Retinal pigment epithelial cell (primary cell): ENCODE results near the gene BZW1.
A peak's percentile ranks its signal among the peaks of the same experiment; 100 is the strongest.

Experiments
- DNase-seq: peaks from one replicate; pipeline ENCODE4 v3.0.0-alpha.2; 2010; ENCODE audit warnings: low read depth
- H3K4me3 ChIP-seq: 2 replicates; pipeline ENCODE4 v1.5.1; 2011; ENCODE audit warnings: mild to moderate bottlenecking, low read length, control low read depth, moderate library complexity
- TF ChIP-seq, protein P1 (sequence below): conservative IDR thresholded peaks from 2 replicates; pipeline ENCODE4 v1.5.1; 2011; ENCODE audit warnings: low read depth, low read length, control low read depth, inconsistent platforms

Gene BZW1

DNA sequence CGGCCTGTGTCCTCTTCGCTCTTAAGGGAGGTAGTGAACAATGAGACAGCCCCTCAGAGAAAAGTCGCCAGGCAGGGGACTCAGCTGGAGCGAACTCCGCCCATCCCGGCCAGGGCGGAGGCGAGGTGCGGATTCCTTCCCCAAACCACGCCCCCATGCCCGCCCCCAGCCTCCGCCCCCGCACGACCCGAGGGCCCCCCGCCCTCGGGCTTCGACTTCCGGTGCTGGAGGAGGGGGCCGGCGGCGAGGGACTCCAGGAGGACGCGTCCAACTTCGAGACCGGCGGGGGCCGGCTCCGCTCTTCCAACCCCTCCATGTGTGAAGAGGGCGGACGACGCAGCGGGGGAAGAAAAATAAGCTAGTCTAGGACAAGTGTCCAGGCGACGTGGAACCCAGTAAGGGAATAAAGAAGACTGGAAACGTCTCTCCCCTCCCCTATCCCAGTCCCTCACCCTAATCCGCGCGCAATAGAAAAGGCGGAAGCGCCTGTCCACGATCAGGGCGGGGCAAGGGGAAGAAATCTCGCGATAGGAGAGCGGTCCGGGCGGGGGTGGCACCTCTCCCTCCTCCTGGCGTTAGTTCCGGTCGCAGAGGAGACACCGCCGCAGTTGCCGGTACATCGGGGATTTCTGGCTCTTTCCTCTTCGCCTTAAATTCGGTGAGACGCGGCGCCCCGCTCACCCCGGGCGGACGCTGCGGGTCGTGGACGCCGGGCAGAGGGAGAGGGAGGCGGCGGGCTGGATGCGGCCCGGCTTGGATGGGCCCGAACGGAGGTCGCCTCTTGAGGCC lies at the start of gene BZW1:
Gene BZW1, plus strand, starts transcription at position 578 of the 789 bp plus-strand sequence. CDS start 1,308 bp downstream, outside the sequence.
- H3K4me3 ChIP-seq, result peak within 1 kb of the TSS; percentile 88
- TF ChIP-seq, protein P1, sequence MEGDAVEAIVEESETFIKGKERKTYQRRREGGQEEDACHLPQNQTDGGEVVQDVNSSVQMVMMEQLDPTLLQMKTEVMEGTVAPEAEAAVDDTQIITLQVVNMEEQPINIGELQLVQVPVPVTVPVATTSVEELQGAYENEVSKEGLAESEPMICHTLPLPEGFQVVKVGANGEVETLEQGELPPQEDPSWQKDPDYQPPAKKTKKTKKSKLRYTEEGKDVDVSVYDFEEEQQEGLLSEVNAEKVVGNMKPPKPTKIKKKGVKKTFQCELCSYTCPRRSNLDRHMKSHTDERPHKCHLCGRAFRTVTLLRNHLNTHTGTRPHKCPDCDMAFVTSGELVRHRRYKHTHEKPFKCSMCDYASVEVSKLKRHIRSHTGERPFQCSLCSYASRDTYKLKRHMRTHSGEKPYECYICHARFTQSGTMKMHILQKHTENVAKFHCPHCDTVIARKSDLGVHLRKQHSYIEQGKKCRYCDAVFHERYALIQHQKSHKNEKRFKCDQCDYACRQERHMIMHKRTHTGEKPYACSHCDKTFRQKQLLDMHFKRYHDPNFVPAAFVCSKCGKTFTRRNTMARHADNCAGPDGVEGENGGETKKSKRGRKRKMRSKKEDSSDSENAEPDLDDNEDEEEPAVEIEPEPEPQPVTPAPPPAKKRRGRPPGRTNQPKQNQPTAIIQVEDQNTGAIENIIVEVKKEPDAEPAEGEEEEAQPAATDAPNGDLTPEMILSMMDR, result no peak
- DNase-seq, result peak; percentile 86

DNA sequence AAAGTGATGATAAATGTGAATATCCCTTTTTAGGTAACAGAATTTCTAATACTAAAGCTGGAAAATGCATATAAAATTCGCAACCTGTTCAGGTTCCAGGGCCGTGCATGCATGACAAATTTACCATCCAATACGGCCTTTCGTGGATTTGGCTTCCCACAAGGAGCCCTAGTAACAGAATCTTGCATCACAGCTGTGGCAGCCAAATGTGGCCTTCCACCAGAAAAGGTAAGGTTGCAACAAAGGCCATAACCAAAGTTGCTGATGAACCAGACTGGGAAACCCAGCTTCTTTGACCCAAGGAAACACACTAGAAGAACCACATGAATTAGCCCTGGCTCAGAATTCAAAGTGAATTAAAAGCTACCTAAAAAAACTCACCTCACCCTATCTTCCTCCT lies 49.6 kb upstream of the BZW1 start:
- TF ChIP-seq, protein P1, result no peak
- no peak overlapping the region for H3K4me3 ChIP-seq
- DNase-seq, result no peak

DNA sequence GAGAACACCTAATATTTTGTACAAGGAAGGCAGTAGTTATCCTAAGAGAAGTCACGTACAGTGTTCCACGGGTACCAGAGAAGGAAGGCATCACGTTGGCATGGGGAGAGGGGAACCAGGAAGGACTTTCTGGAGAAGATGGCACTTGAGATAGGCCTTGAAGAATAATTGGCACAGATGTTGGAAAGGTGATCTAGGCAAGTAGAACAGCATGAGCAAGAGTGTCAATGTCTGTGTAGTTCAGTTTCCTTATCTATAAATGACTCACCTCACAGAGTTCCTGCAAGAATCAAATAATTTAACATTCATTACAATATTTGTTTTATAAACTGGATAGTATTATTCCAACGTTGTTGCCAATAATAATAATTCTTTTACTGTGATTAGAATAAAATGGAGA lies 48.3 kb upstream of the BZW1 start:
- TF ChIP-seq, protein P1, result no peak
- no peak for DNase-seq
- H3K4me3 ChIP-seq, result no peak overlapping the region

DNA sequence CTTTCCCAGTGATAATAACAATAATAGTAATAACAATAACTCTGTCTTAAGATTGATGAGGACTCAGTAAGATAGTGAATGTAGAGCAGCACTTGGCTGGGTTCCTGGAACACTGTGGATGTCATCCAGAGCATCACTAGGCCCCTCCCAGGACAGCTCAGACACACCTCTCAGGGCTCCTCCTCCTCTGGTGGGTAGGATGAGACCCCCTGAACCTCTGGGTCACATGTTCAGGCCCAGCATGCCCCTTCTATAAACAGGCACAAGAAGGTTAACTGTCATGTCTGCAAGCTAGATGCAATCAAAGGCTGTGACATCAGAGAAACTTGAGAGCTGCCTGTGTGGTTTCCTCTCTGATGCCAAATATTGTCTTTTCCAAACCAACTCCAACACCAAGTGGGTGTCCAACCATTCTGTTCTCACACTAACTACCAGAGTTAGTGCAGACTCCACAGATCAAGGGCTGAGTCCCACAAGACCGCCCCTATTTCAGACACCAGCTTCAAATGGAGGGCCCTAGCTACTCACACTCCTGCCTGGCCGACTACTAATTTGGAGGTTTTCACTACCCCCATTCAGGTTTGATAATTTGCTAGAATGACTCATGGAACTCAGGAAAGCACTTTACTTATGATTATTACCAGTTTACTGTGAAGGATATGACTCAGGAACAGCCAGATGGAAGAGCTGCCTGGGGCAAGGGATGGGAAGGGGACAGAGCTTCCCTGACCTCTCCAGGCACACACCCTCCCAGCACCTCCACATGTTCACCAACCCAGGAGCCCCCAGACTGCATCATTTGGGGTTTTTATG lies 46.4 kb upstream of the BZW1 start:
- no peak for DNase-seq
- TF ChIP-seq, protein P1, result no peak
- H3K4me3 ChIP-seq, result no peak overlapping the region

DNA sequence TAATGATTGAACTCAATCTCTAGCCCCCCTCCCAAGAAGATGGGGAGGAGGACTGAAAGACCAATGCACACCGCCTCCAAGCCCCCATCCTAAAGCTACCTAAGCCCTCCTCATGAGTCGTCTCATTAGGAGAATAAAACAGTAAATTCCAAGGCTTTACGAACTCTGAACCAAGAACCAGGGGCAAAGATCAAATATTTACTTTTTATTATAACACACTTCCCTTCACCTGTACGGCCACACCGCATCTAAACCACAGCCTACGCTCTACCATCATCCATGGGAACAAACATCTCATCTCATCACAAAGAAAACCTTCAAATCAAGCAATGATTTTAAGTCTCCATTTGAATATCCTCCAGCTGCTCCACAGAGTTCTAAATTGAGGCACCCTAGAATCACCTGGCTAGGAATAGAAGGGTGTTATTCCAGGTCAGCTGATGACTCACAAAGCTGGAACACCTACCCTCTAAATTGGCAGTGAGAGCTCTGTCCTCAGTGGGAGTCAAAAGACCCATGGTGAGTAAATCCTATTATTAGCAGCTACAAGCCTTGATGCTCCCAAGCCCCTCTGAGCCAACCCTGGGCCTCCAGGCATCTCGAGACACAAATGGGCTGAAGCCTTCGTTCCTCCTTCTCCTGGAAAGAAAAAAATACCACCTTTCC lies 45.6 kb upstream of the BZW1 start:
- DNase-seq, result no peak
- H3K4me3 ChIP-seq, result no peak overlapping the region
- TF ChIP-seq, protein P1, result no peak

DNA sequence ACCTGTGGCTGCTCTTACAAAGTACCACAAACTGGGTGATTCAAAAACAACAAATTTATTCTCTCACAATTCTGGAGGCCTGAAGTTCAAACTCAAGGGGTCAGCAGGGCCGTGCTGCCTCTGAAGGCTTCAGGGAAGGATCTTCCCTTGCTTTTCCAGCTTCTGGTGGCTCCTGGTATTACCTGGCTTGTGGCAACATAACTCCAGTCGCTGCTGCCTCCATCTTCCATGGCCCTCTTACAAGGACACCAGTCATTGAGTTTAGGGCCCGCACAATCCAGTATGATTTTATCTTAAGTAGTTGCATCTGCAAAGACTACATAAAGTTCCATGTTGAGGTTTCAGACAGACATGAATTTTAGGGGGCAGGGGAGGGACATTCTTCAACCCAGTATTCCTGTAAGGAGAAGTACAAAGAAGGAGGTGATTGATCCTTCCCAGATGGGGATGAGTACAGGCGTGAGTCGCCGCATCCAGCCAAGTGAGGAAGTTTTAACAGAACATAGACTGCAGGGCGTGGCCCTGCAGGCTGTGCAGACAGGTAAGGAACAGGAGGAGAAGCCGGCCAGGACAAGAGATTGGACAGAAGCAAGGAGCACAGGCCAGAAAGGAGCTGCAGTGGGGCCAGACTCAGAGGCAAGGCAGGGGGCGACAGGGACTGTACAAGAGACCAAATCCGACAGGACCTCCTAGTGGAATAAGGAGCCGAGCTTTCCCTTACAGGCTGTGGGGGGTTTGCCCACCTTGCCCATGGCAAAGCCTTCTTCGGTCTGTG lies 44.4 kb upstream of the BZW1 start:
- DNase-seq, result no peak
- TF ChIP-seq, protein P1, result no peak
- no peak overlapping the region for H3K4me3 ChIP-seq
